GM12801 (cell line): ENCODE measurements around the gene XXYLT1.

ENCODE experiments used
- TF ChIP-seq, protein P1 (sequence below): IDR thresholded peaks from one replicate; pipeline ENCODE4 v1.5.1; 2011; ENCODE audit warnings: control low read depth; ENCODE audit not compliant: insufficient read length; ENCODE audit errors: extremely low read depth

XXYLT1 gene

GRCh38 chr3:195071011-195071728, 199.8 kb downstream of the XXYLT1 start:
- TF ChIP-seq, protein P1, sequence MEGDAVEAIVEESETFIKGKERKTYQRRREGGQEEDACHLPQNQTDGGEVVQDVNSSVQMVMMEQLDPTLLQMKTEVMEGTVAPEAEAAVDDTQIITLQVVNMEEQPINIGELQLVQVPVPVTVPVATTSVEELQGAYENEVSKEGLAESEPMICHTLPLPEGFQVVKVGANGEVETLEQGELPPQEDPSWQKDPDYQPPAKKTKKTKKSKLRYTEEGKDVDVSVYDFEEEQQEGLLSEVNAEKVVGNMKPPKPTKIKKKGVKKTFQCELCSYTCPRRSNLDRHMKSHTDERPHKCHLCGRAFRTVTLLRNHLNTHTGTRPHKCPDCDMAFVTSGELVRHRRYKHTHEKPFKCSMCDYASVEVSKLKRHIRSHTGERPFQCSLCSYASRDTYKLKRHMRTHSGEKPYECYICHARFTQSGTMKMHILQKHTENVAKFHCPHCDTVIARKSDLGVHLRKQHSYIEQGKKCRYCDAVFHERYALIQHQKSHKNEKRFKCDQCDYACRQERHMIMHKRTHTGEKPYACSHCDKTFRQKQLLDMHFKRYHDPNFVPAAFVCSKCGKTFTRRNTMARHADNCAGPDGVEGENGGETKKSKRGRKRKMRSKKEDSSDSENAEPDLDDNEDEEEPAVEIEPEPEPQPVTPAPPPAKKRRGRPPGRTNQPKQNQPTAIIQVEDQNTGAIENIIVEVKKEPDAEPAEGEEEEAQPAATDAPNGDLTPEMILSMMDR = no peak

DNA sequence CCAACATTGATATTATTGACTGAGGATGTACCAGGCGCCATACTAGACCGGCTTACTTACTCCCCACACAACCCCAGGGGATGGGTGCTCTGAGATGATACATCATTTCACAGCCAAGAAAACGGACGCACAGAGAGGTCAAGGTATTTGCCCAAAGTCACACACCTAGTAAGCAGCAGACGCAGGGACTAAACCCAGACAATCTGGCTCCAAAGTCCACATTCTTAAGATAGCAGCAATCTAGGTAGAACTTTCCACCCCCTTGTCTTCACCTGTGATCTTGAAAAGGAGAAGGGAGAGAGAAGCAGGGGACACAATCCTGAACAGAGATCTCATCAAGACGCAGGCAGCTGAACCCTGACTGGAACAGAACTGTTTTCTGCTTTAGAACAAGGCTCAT, 200.6 kb downstream of the XXYLT1 start:
- TF ChIP-seq, protein P1 = no peak

GRCh38 chr3:195069501-195070251, 201.3 kb downstream of the XXYLT1 start:
- TF ChIP-seq, protein P1 = no peak

GRCh38 chr3:195068084-195069080, 202.6 kb downstream of the XXYLT1 start:
- TF ChIP-seq, protein P1 = no peak

- TF ChIP-seq, protein P1 = no peak
Measured at GRCh38 chr3:195066441-195066841, 204.5 kb downstream of the XXYLT1 start.

DNA sequence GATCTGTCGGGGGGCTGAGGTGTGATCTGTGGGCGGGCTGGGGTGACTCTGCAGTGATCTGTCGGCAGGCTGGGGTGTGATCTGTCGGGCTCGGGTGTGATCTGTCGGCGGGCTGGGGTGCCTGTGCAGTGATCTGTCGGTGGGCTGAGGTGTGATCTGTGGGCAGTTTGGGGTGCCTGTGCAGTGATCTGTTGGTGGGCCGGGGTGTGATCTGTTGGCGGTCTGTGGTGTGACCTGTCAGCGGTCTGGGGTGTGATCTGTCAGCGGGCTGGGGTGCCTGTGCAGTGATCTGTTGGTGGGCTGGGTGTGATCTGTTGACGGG, 205.1 kb downstream of the XXYLT1 start:
- TF ChIP-seq, protein P1 = no peak
